ENCODE data around the gene USP25.
"Not testable (repeated sequence)": the region's sequence is repeated elsewhere in the genome, so short reads cannot be mapped to it uniquely, and the experiment has no call there.

DNA sequence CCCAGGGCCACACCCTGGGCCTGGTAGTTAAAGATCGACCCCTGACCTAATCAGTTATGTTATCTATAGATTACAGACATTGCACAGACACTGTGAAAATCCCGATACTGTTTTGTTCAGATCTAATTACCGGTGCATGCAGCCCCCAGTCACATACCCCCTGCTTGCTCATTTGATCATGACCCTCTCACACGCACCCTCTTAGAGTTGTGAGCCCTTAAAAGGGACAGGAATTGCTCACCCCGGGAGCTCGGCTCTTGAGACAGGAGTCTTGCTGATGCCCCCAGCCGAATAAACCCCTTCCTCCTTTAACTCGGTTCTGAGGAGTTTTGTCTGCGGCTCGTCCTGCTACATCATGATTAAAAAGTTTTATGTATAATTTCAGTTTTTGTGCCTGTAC lies 9.0 kb downstream of the USP25 start:
- TF ChIP-seq CTCF (optimal IDR thresholded peaks at IDR 0.05 in 1 of 3, IDR thresholded peaks at IDR 0.05 in 1 of 3, conservative IDR thresholded peaks at IDR 0.05 in 1 of 3; ENCODE audit: extremely low read depth in 1 of 3, insufficient read depth in 2 of 3, low read length in 3 of 3); EZH2 (IDR thresholded peaks at IDR 0.05; ENCODE audit: low read length): not testable (repeated sequence)
